H1 (cell line): ENCODE data around the gene GHRL. TPM values are rescaled to one million over a fixed set of nuclear protein-coding genes. Genes with fewer than 3 reads are reported as not detected.

ENCODE experiments used
- CTCF ChIA-PET: fragments of 300-600 bp; sonication (Branson Sonifier 250); formaldehyde crosslinking; loops from one replicate; lab custom pipeline; 2021; ENCODE audit not compliant: partially characterized antibody; lab: Charles Lee
- POLR2A ChIA-PET: fragments of 300-600 bp; sonication (Branson Sonifier 250); formaldehyde crosslinking; loops from one replicate; lab custom pipeline; 2021; ENCODE audit warnings: inconsistent platforms; ENCODE audit not compliant: partially characterized antibody; lab: Charles Lee
- DNase-seq, 2 experiments: peaks; one replicate each; pipeline versions ENCODE4 v3.0.0 to v3.0.0-alpha.2; 2010 to 2022; ENCODE audit warnings: low spot score in 2 of 2, low read depth in 1 of 2, mixed read lengths in 1 of 2
- FAIRE-seq: peaks from 2 replicates; lab custom pipeline; 2011; peaks lifted over from hg19 to GRCh38; lab: Jason Lieb, UNC
- H2AFZ ChIP-seq: 2 replicates; pipeline ENCODE4 v1.8.1; 2012; ENCODE audit warnings: low read length, inconsistent platforms
- H2AK5ac ChIP-seq: 2 replicates; pipeline ENCODE4 v1.6.1; 2013; ENCODE audit warnings: low read depth, low read length
- H2BK120ac ChIP-seq: replicated peaks from 2 replicates; pipeline ENCODE3; 2013; ENCODE audit warnings: low read depth, low read length, inconsistent platforms
- H2BK12ac ChIP-seq: 2 replicates; pipeline ENCODE4 v1.6.1; 2013; ENCODE audit warnings: low read depth, low read length
- H2BK15ac ChIP-seq: 2 replicates; pipeline ENCODE4 v1.6.1; 2013; ENCODE audit warnings: low read length
- H2BK20ac ChIP-seq: 2 replicates; pipeline ENCODE4 v1.6.1; 2013; ENCODE audit warnings: low read length
- H2BK5ac ChIP-seq: 2 replicates; pipeline ENCODE4 v1.6.1; 2013; ENCODE audit warnings: low read depth, low read length
- H3K14ac ChIP-seq: 2 replicates; pipeline ENCODE4 v1.6.1; 2013; ENCODE audit warnings: inconsistent platforms; ENCODE audit not compliant: insufficient read length
- H3K18ac ChIP-seq: 2 replicates; pipeline ENCODE4 v1.6.1; 2013; ENCODE audit warnings: low read length; ENCODE audit errors: extremely low read depth
- H3K23ac ChIP-seq: 2 replicates; pipeline ENCODE4 v1.6.1; 2013; ENCODE audit warnings: inconsistent platforms; ENCODE audit not compliant: insufficient read length
- H3K23me2 ChIP-seq: 2 replicates; pipeline ENCODE4 v1.6.1; 2013; ENCODE audit warnings: low read depth, low read length
- H3K27ac ChIP-seq: 2 replicates; pipeline ENCODE4 v1.6.1; 2011; ENCODE audit warnings: low read depth, low read length, inconsistent platforms
- H3K27me3 ChIP-seq, 4 experiments: replicated peaks in 1 of 4; 1 replicate in 1 of 4; 2 replicates in 3 of 4; pipeline versions ENCODE4 v1.6.1 to v1.8.1; 2011 to 2013; ENCODE audit warnings: low read length in 3 of 4, mild to moderate bottlenecking in 3 of 4, inconsistent platforms in 2 of 4, mixed read lengths in 2 of 4, moderate library complexity in 1 of 4; ENCODE audit not compliant: control insufficient read depth in 3 of 4, insufficient read depth in 3 of 4; ENCODE audit errors: extremely low read depth in 1 of 4
- H3K36me3 ChIP-seq, 4 experiments: 2 replicates each; pipeline versions ENCODE4 v1.6.1 to v1.8.1; 2011 to 2013; ENCODE audit warnings: mild to moderate bottlenecking in 4 of 4, low read length in 3 of 4, moderate library complexity in 2 of 4, control low read depth in 1 of 4, inconsistent platforms in 1 of 4; ENCODE audit not compliant: insufficient read depth in 4 of 4, control insufficient read depth in 2 of 4
- H3K4ac ChIP-seq: replicated peaks from 2 replicates; pipeline ENCODE3; 2013; ENCODE audit warnings: low read length, low read depth, mixed read lengths, inconsistent platforms; ENCODE audit not compliant: insufficient read length
- H3K4me1 ChIP-seq, 4 experiments: replicated peaks in 1 of 4; 1 replicate in 1 of 4; 2 replicates in 3 of 4; pipeline versions ENCODE4 v1.6.1 to v1.8.1; 2011 to 2013; ENCODE audit warnings: low read length in 3 of 4, inconsistent platforms in 2 of 4, mixed read lengths in 1 of 4; ENCODE audit not compliant: insufficient read depth in 4 of 4, control insufficient read depth in 3 of 4
- H3K4me2 ChIP-seq, 2 experiments: 2 replicates each; pipeline versions ENCODE4 v1.6.1 to v1.8.1; 2011 to 2013; ENCODE audit warnings: low read depth in 2 of 2, low read length in 2 of 2, control low read depth in 1 of 2, inconsistent platforms in 1 of 2, mild to moderate bottlenecking in 1 of 2; ENCODE audit not compliant: insufficient read depth in 1 of 2
- H3K4me3 ChIP-seq, 4 experiments: fragments of 200-600, 300-600 bp in 1 of 4; sonication (generic), shearing (Covaris generic), sonication (Bioruptor Twin) in 1 of 4; 2 replicates each; pipeline versions ENCODE4 v1.5.1 to v1.8.1; 2011 to 2016; ENCODE audit warnings: low read length in 4 of 4, low read depth in 3 of 4, control low read depth in 2 of 4, inconsistent platforms in 2 of 4, mild to moderate bottlenecking in 2 of 4, mixed read lengths in 1 of 4, moderate library complexity in 1 of 4; ENCODE audit not compliant: insufficient read depth in 2 of 4; ENCODE audit errors: extremely low read depth in 1 of 4
- H3K56ac ChIP-seq: replicated peaks from 2 replicates; pipeline ENCODE3; 2013; ENCODE audit warnings: low read depth, mild to moderate bottlenecking, mixed read lengths, low read length, inconsistent platforms; ENCODE audit not compliant: insufficient read length
- H3K79me1 ChIP-seq: 2 replicates; pipeline ENCODE4 v1.6.1; 2013; ENCODE audit warnings: low read depth, low read length, control low read depth
- H3K79me2 ChIP-seq, 2 experiments: 2 replicates each; pipeline versions ENCODE4 v1.6.1 to v1.8.1; 2012 to 2013; ENCODE audit warnings: low read length in 2 of 2, mild to moderate bottlenecking in 2 of 2, inconsistent platforms in 1 of 2; ENCODE audit not compliant: insufficient read depth in 2 of 2, control insufficient read depth in 1 of 2
- H3K9ac ChIP-seq, 4 experiments: replicated peaks in 1 of 4; 1 replicate in 1 of 4; 2 replicates in 3 of 4; pipeline versions ENCODE4 v1.6.1 to v1.8.1; 2011 to 2013; ENCODE audit warnings: low read depth in 3 of 4, low read length in 3 of 4, control low read depth in 2 of 4, mild to moderate bottlenecking in 2 of 4, moderate library complexity in 2 of 4, inconsistent platforms in 1 of 4; ENCODE audit errors: extremely low read depth in 1 of 4
- H3K9me3 ChIP-seq, 2 experiments: 2 replicates each; pipeline versions ENCODE4 v1.6.1 to v1.8.1; 2012 to 2013; ENCODE audit warnings: mild to moderate bottlenecking in 2 of 2, moderate library complexity in 2 of 2, control low read depth in 1 of 2, inconsistent platforms in 1 of 2, low read depth in 1 of 2, low read length in 1 of 2, mixed read lengths in 1 of 2; ENCODE audit not compliant: insufficient read depth in 2 of 2
- H4K20me1 ChIP-seq, 2 experiments: replicated peaks in 1 of 2; 2 replicates each; pipeline versions ENCODE3 to v1.8.1; 2011 to 2013; ENCODE audit warnings: inconsistent platforms in 2 of 2, low read length in 2 of 2, mild to moderate bottlenecking in 1 of 2; ENCODE audit not compliant: insufficient read depth in 2 of 2, control insufficient read depth in 1 of 2
- H4K5ac ChIP-seq: 2 replicates; pipeline ENCODE4 v1.6.1; 2013; ENCODE audit warnings: low read length, low read depth, mixed read lengths, inconsistent platforms; ENCODE audit not compliant: insufficient read length
- H4K8ac ChIP-seq: 2 replicates; pipeline ENCODE4 v1.8.0; 2013; ENCODE audit warnings: mild to moderate bottlenecking, moderate library complexity, low read length, inconsistent platforms; ENCODE audit not compliant: insufficient read depth; ENCODE audit errors: extremely low read depth
- H4K91ac ChIP-seq: replicated peaks from 2 replicates; pipeline ENCODE3; 2013; ENCODE audit warnings: low read length, mixed read lengths, inconsistent platforms; ENCODE audit not compliant: insufficient read length
- WGBS, 2 experiments: shearing (Covaris generic) in 1 of 2; methylation state at CpG; one replicate each; pipeline versions ENCODE4 v1.1.6 to v1.1.7; 2013 to 2015; ENCODE audit warnings: low lambda C conversion rate in 2 of 2, mixed read lengths in 2 of 2, inconsistent platforms in 1 of 2, low coverage in 1 of 2, missing lambda C conversion rate in 1 of 2; ENCODE audit not compliant: insufficient replicate concordance in 2 of 2, insufficient coverage in 1 of 2, insufficient read length in 1 of 2; ENCODE audit errors: extremely low coverage in 1 of 2, missing lambda C conversion rate in 1 of 2; 5-methylcytosine and 5-hydroxymethylcytosine counted together
- polyA plus RNA-seq, 7 experiments: library from polyadenylated mRNA; depleted of rRNA in 3 of 7; stranded (reverse) in 5 of 7; unstranded in 2 of 7; fragments of >200 nt in 5 of 7; fragments of 200-250 nt in 2 of 7; gene quantifications; 1 replicate in 5 of 7; 2 replicates in 1 of 7; 4 replicates in 1 of 7; pipeline versions ENCODE4 v1.2.1 to v1.2.3, GENCODE V29; 2011 to 2013; ENCODE audit warnings: missing spikeins in 2 of 7, mixed read lengths in 2 of 7
- total RNA-seq: library from RNA; stranded (reverse); fragmentation: NEBNext Ultra II Directional; extraction: Animal tissue kit (Norgen Biotek cat#: 25700); gene quantifications from 2 replicates; pipeline ENCODE4 v1.2.1, GENCODE V29; 2021

Gene GHRL
- total and polyA plus RNA-seq, 2 of the 8 experiments (the other 6 are each of a cell fraction or from before 2014, with no cell fraction given) = 0.32 to 0.35 TPM

DNA sequence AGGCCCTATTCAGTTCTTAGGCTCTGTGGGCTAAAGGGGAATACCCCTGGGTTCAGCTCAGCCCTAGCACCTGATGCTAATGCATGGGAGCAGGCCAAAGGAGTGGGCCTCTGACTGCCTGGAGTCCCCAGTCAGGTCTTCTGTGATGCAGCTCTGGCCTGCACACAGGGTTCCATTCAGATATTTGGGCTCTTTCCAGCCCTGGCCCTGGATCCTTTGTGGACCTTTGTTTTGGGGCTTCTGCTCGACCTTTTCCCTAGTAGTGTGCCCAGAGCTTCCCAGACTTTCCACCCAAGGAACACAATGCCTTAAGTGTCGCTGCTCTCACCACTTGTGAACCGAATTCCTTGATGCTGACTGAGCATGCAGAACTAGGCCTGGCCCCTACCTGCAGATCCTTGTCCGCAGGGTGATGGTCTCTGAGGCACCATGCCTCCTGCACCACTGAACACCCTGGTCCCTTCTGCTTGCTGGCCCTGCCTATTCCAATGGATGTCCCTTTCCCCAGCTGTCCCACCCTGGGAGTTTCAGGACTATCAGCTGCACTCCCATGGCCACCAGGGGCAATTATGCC, 23.1 kb upstream of the GHRL start:
- H3K4me2 ChIP-seq = no peak overlapping the region
- H2BK15ac ChIP-seq = no peak overlapping the region
- no peak overlapping the region for H3K27ac ChIP-seq
- ChIA-PET POLR2A (interaction anchor here (1.1 to 2.1 kb wide), 4 partner anchors 8 to 25 kb away, joined by 4 to 5 read pairs (median 5); no protein-coding TSS in a partner anchor), CTCF (interaction anchor here (0.8 to 1.5 kb wide), 4 partner anchors 24 to 52 kb away, joined by 3 to 6 read pairs (median 4); no protein-coding TSS in a partner anchor)
- no peak overlapping the region for H3K14ac ChIP-seq
- peaks cover 3 to 13% of the 10 kb centered on the region in 2 experiments for H4K20me1 ChIP-seq
- H3K23ac ChIP-seq = no peak overlapping the region
- no peak overlapping the region for H3K18ac ChIP-seq
- peaks cover 33 to 70% (median 63%) of the 10 kb centered on the region in 4 experiments for H3K36me3 ChIP-seq
- no peak overlapping the region for H2BK12ac ChIP-seq
- H3K79me2 ChIP-seq = peaks cover 11 to 25% of the 10 kb centered on the region in 2 experiments
- no peak overlapping the region for H4K5ac ChIP-seq
- no peak overlapping the region for H2BK120ac ChIP-seq
- H2AFZ ChIP-seq = no peak overlapping the region
- H3K9ac ChIP-seq = no peak overlapping the region
- whole genome bisulfite sequencing, 2 experiments = 93% methylated on average over 4 of the region's 4 CpGs; no CpG with 5 or more reads in 1 of the 2 experiments
- peaks cover 5% of the 10 kb centered on the region; the same call in 1 of the 2 replicates for H3K79me1 ChIP-seq
- no peak overlapping the region for H3K4me3 ChIP-seq
- no peak overlapping the region for H2BK5ac ChIP-seq
- H3K56ac ChIP-seq = no peak overlapping the region
- H2BK20ac ChIP-seq = no peak overlapping the region
- H3K9me3 ChIP-seq = no peaks in the 10 kb centered on the region
- H3K23me2 ChIP-seq = peaks cover 7% of the 10 kb centered on the region; the same call in 1 of the 2 replicates
- DNase-seq (no peak), FAIRE-seq (no peak)
- H4K91ac ChIP-seq = no peak overlapping the region
- no peak overlapping the region for H3K4ac ChIP-seq
- H4K8ac ChIP-seq = no peak overlapping the region
- H3K4me1 ChIP-seq = peaks cover 0 to 4% (median 3%) of the 10 kb centered on the region in 4 experiments; a peak in 4 of 7 replicates
- no peaks in the 10 kb centered on the region for H3K27me3 ChIP-seq
- no peak overlapping the region for H2AK5ac ChIP-seq
